Thyroid gland (tissue), 4 donors: ENCODE measurements around the gene LAD1.

Source experiments
- CTCF ChIP-seq, 6 experiments: fragments of 200-600 bp in 3 of 6; fragments of 450-650 bp in 3 of 6; sonication (generic) in 3 of 6; IDR thresholded peaks; one replicate each; pipeline ENCODE4 v1.5.1; 2016 to 2019; ENCODE audit warnings: antibody characterized with exemption in 6 of 6, mild to moderate bottlenecking in 2 of 6, inconsistent platforms in 1 of 6, moderate library complexity in 1 of 6
- POLR2A ChIP-seq, 2 donors: fragments of 450-650 bp; IDR thresholded peaks; one replicate each; pipeline ENCODE4 v1.6.1; 2017; ENCODE audit warnings: antibody characterized with exemption in 2 of 2, mild to moderate bottlenecking in 2 of 2, moderate library complexity in 1 of 2

GRCh38 chr1:201345081-201345355 is 54.1 kb downstream of the LAD1 start:
- TF ChIP-seq POLR2A (IDR thresholded peaks at IDR 0.05): no peak
- no peak for TF ChIP-seq CTCF (IDR thresholded peaks at IDR 0.05)
